ENCODE results near the gene CAMTA1.

Gene CAMTA1

GRCh38 chr1:7608628-7609305 lies 823.5 kb downstream of the CAMTA1 start:
- in situ Hi-C loops (cut with MboI; ENCODE audit: low sequenced_read_pairs), result no loop called here

- in situ Hi-C loops (cut with MboI; ENCODE audit: low sequenced_read_pairs), result no loop called here
These were observed 824.2 kb downstream of the CAMTA1 start for GRCh38 chr1:7609311-7609994.

GRCh38 chr1:7610106-7610731 lies 825.0 kb downstream of the CAMTA1 start:
- in situ Hi-C loops (cut with MboI; ENCODE audit: low sequenced_read_pairs), result no loop called here

- in situ Hi-C loops (cut with MboI; ENCODE audit: low sequenced_read_pairs), result no loop called here
These were observed 825.7 kb downstream of the CAMTA1 start for GRCh38 chr1:7610936-7611335.

GRCh38 chr1:7611421-7612010 lies 826.3 kb downstream of the CAMTA1 start:
- in situ Hi-C loops (cut with MboI; ENCODE audit: low sequenced_read_pairs), result no loop called here

- in situ Hi-C loops (cut with MboI; ENCODE audit: low sequenced_read_pairs), result no loop called here
These were observed 828.0 kb downstream of the CAMTA1 start for GRCh38 chr1:7613106-7613850.

- in situ Hi-C loops (cut with MboI; ENCODE audit: low sequenced_read_pairs), result no loop called here
These were observed 828.6 kb downstream of the CAMTA1 start for GRCh38 chr1:7613851-7614205.

- in situ Hi-C loops (cut with MboI; ENCODE audit: low sequenced_read_pairs), result no loop called here
These were observed 829.4 kb downstream of the CAMTA1 start for GRCh38 chr1:7614576-7615074.

GRCh38 chr1:7615138-7615537 lies 829.9 kb downstream of the CAMTA1 start:
- in situ Hi-C loops (cut with MboI; ENCODE audit: low sequenced_read_pairs), result no loop called here

- in situ Hi-C loops (cut with MboI; ENCODE audit: low sequenced_read_pairs), result no loop called here
These were observed 831.0 kb downstream of the CAMTA1 start for GRCh38 chr1:7616076-7616832.

- in situ Hi-C loops (cut with MboI; ENCODE audit: low sequenced_read_pairs), result no loop called here
These were observed 831.7 kb downstream of the CAMTA1 start for GRCh38 chr1:7616953-7617352.

GRCh38 chr1:7617826-7618225 lies 832.6 kb downstream of the CAMTA1 start:
- in situ Hi-C loops (cut with MboI; ENCODE audit: low sequenced_read_pairs), result no loop called here

GRCh38 chr1:7620196-7620595 lies 834.9 kb downstream of the CAMTA1 start:
- in situ Hi-C loops (cut with MboI; ENCODE audit: low sequenced_read_pairs), result no loop called here

- in situ Hi-C loops (cut with MboI; ENCODE audit: low sequenced_read_pairs), result no loop called here
These were observed 836.3 kb downstream of the CAMTA1 start for GRCh38 chr1:7621334-7622219.

GRCh38 chr1:7623842-7624241 lies 838.6 kb downstream of the CAMTA1 start:
- in situ Hi-C loops (cut with MboI; ENCODE audit: low sequenced_read_pairs), result no loop called here

GRCh38 chr1:7624791-7625355 lies 839.6 kb downstream of the CAMTA1 start:
- in situ Hi-C loops (cut with MboI; ENCODE audit: low sequenced_read_pairs), result no loop called here

- in situ Hi-C loops (cut with MboI; ENCODE audit: low sequenced_read_pairs), result no loop called here
These were observed 840.1 kb downstream of the CAMTA1 start for GRCh38 chr1:7625401-7625800.

- in situ Hi-C loops (cut with MboI; ENCODE audit: low sequenced_read_pairs), result no loop called here
These were observed 843.0 kb downstream of the CAMTA1 start for GRCh38 chr1:7628273-7628672.

- in situ Hi-C loops (cut with MboI; ENCODE audit: low sequenced_read_pairs), result no loop called here
These were observed 843.8 kb downstream of the CAMTA1 start for GRCh38 chr1:7629011-7629410.
